Upper lobe of left lung (tissue), 6 donors: ENCODE results near the gene KMT2B. TPM values are rescaled to one million over a fixed set of nuclear protein-coding genes. Genes with fewer than 3 reads are reported as not detected.
"Not testable (repeated sequence)": the region's sequence is repeated elsewhere in the genome, so short reads cannot be mapped to it uniquely, and the experiment has no call there.

Experiments
- ATAC-seq, 2 donors: fragments of 200-7000 bp; cut with Tn5 transposase; one replicate each; pipeline ENCODE4 v1.9.1; 2022; ENCODE audit warnings: mild to moderate bottlenecking in 2 of 2, moderate library complexity in 2 of 2; ENCODE audit not compliant: low FRiP score in 2 of 2
- DNase-seq, 2 donors: peaks; one replicate each; pipeline ENCODE4 v3.0.0-alpha.2; 2019 to 2020
- H3K27ac ChIP-seq, 4 donors: fragments of 200-600 bp; sonication (generic); one replicate each; pipeline ENCODE4 v1.5.1; 2016 to 2019
- H3K27me3 ChIP-seq, 4 donors: fragments of 200-600 bp; sonication (generic); one replicate each; pipeline ENCODE4 v1.5.1; 2017 to 2019
- H3K36me3 ChIP-seq, 4 donors: fragments of 200-600 bp; sonication (generic); one replicate each; pipeline ENCODE4 v1.5.1; 2016 to 2019
- H3K4me1 ChIP-seq, 4 donors: fragments of 200-600 bp; sonication (generic); one replicate each; pipeline ENCODE4 v1.5.1; 2018 to 2019
- H3K4me3 ChIP-seq, 4 donors: fragments of 200-600 bp; sonication (generic); one replicate each; pipeline ENCODE4 v1.5.1; 2017 to 2019; ENCODE audit warnings: mild to moderate bottlenecking in 2 of 4, moderate library complexity in 1 of 4
- H3K9me3 ChIP-seq, 4 donors: fragments of 200-600 bp; sonication (generic); one replicate each; pipeline ENCODE4 v1.5.1; 2018 to 2019
- EP300 ChIP-seq, 4 donors: sonication (generic); formaldehyde crosslinking; IDR thresholded peaks; one replicate each; pipeline ENCODE4 v1.5.1; 2017; ENCODE audit warnings: antibody characterized with exemption in 4 of 4, control low read depth in 2 of 4
- POLR2A ChIP-seq, 4 donors: fragments of 450-650 bp; IDR thresholded peaks; one replicate each; pipeline ENCODE4 v1.5.1; 2016 to 2017; ENCODE audit warnings: antibody characterized with exemption in 4 of 4, mild to moderate bottlenecking in 2 of 4
- POLR2AphosphoS5 ChIP-seq, 2 donors: sonication (generic); formaldehyde crosslinking; IDR thresholded peaks; one replicate each; pipeline ENCODE4 v1.5.1; 2017; ENCODE audit warnings: antibody characterized with exemption in 2 of 2
- whole genome bisulfite sequencing, 2 donors: methylation state at CpG; one replicate each; pipeline ENCODE4 v1.1.5; 2017 to 2018; 5-methylcytosine and 5-hydroxymethylcytosine counted together
- total RNA-seq, 6 donors: library from RNA; depleted of rRNA in 4 of 6; stranded (reverse); fragments of >200 nt in 4 of 6; gene quantifications; one replicate each; pipeline versions ENCODE4 v1.1.0 to v1.2.1, GENCODE V29; 2016 to 2021
- TF ChIP-seq, protein P1 (sequence below), 6 experiments: fragments of 450-650 bp in 4 of 6; fragments of 200-600 bp in 2 of 6; sonication (generic) in 2 of 6; IDR thresholded peaks; one replicate each; pipeline ENCODE4 v1.5.1; 2016 to 2019; ENCODE audit warnings: antibody characterized with exemption in 6 of 6
- donor health status: DM: no; HTN: no; CAD: no; lungs with moderate emphysema.
- donor health status: DM: no; HTN: yes; CAD: no; lungs with severe emphysema.

Gene KMT2B
- total RNA-seq, 6 donors from 2014 or later, result 23.3 to 70.2 (median 37.3) TPM

DNA sequence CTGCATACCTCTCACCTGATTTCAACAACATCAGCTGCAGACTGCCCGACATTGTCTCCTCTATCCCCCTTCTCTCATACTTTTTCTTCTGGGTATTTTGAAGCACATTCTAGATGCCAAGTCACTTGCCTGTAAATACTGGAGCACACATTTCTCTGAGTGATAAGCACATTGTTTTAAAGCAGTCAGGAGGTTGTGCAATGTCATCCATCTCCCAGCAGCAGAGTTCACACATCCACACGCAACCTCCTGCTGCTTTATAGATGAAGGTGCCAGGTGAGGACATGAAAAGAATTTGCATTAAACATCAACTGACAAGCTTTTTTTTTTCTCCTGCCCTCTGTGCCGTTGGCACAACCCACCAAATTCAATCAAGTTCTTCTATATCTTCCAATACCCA lies 46.0 kb upstream of the KMT2B start:
- Histone ChIP-seq H3K36me3 (no peaks in the 10 kb centered on the region), H3K4me1 (peaks cover 6 to 9% (median 6%) of the 10 kb centered on the region in 4 donors), H3K9me3 (no peaks in the 10 kb centered on the region), H3K4me3 (no peak overlapping the region), H3K27me3 (peaks cover 0 to 11% (median 4%) of the 10 kb centered on the region in 4 donors), H3K27ac (no peak overlapping the region)
- TF ChIP-seq POLR2AphosphoS5 (IDR thresholded peaks at IDR 0.05) (no peak), POLR2A (IDR thresholded peaks at IDR 0.05) (no peak), EP300 (IDR thresholded peaks at IDR 0.05) (no peak)
- TF ChIP-seq, protein P1, sequence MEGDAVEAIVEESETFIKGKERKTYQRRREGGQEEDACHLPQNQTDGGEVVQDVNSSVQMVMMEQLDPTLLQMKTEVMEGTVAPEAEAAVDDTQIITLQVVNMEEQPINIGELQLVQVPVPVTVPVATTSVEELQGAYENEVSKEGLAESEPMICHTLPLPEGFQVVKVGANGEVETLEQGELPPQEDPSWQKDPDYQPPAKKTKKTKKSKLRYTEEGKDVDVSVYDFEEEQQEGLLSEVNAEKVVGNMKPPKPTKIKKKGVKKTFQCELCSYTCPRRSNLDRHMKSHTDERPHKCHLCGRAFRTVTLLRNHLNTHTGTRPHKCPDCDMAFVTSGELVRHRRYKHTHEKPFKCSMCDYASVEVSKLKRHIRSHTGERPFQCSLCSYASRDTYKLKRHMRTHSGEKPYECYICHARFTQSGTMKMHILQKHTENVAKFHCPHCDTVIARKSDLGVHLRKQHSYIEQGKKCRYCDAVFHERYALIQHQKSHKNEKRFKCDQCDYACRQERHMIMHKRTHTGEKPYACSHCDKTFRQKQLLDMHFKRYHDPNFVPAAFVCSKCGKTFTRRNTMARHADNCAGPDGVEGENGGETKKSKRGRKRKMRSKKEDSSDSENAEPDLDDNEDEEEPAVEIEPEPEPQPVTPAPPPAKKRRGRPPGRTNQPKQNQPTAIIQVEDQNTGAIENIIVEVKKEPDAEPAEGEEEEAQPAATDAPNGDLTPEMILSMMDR (IDR thresholded peaks at IDR 0.05), result no peak
- DNase-seq, result no peak
- no peak for ATAC-seq
- 37 to 44% methylated on average over 3 of the region's 3 CpGs for WGBS, 2 donors

DNA sequence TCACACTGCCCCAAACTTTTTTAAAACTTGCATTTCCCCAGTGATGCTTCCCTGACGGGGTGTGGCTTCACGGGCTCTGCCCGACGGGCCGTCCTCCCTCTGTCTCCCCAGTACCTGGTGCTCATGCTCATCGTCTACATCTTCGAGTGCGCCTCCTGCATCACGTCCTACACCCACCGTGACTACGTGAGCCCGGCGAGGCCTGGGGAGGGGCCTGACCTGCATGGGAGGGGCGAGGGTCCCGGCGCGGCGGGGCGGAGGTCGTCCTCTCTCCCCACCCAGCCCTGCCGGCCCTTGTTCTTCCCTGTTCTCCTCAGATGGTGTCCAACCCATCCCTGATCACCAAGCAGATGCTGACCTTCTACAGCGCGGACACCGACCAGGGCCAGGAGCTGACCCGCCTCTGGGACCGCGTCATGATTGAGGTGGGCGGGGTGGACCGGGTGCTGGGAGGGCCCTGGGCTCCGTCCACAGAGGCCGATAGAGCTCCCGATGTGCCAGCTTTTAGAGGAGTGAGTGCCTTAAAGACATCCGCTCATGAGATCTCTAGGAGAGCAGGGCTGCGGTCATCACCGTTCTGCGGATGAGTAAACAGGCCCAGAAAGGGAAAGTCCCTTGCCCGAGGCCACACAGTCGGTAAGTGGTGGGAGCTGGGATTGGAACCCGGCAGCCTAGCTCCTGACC lies 44.5 kb upstream of the KMT2B start:
- Histone ChIP-seq H3K27ac (no peak overlapping the region), H3K27me3 (peaks cover 0 to 11% (median 4%) of the 10 kb centered on the region in 4 donors), H3K36me3 (no peaks in the 10 kb centered on the region), H3K4me3 (peak overlapping the region in 3 of 4 donors; percentile 10 to 42 (median 41)), H3K4me1 (peaks cover 6 to 9% (median 6%) of the 10 kb centered on the region in 4 donors), H3K9me3 (no peaks in the 10 kb centered on the region)
- TF ChIP-seq EP300 (IDR thresholded peaks at IDR 0.05), result no peak
- TF ChIP-seq POLR2AphosphoS5 (IDR thresholded peaks at IDR 0.05), result no peak
- TF ChIP-seq, protein P1 (IDR thresholded peaks at IDR 0.05), result no peak
- no peak for TF ChIP-seq POLR2A (IDR thresholded peaks at IDR 0.05)
- ATAC-seq (peak; percentile 55 to 80), DNase-seq (peak; percentile 28 to 86)
- WGBS, 2 donors, result 5 to 6% methylated on average over 30 to 39 of the region's 39 CpGs

DNA sequence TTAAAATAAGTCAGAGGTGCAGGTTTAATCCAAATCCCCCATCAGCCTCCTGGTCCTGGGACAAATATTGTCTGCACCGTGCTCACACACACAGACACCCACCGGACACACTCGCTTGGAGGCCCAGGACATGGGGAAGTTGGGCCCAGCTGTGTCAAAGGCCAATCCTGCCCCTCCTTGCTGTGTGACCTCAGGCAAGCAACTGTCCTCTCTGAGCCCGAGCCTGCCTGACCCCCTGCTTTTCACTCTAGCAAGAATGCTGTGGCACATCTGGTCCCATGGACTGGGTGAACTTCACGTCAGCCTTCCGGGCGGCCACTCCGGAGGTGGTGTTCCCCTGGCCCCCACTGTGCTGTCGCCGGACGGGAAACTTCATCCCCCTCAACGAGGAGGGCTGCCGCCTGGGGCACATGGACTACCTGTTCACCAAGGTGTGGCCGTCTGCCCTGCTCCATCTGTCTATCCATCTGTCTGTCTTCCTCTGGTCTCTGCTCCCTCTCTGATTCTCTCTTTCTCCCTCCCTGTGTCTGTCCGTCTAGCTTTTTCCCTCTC lies 42.1 kb upstream of the KMT2B start:
- Histone ChIP-seq H3K27me3 (peaks cover 0 to 11% (median 4%) of the 10 kb centered on the region in 4 donors), H3K9me3 (no peaks in the 10 kb centered on the region), H3K4me1 (peaks cover 6 to 9% (median 6%) of the 10 kb centered on the region in 4 donors), H3K36me3 (no peaks in the 10 kb centered on the region), H3K4me3 (no peak overlapping the region), H3K27ac (no peak overlapping the region)
- DNase-seq (peak in 1 of 2 donors; percentile 48), ATAC-seq (no peak)
- TF ChIP-seq EP300 (IDR thresholded peaks at IDR 0.05) (no peak), POLR2A (IDR thresholded peaks at IDR 0.05) (no peak), POLR2AphosphoS5 (IDR thresholded peaks at IDR 0.05) (no peak)
- TF ChIP-seq, protein P1 (IDR thresholded peaks at IDR 0.05), result no peak
- 69 to 74% methylated on average over 11 to 15 of the region's 15 CpGs for WGBS, 2 donors

DNA sequence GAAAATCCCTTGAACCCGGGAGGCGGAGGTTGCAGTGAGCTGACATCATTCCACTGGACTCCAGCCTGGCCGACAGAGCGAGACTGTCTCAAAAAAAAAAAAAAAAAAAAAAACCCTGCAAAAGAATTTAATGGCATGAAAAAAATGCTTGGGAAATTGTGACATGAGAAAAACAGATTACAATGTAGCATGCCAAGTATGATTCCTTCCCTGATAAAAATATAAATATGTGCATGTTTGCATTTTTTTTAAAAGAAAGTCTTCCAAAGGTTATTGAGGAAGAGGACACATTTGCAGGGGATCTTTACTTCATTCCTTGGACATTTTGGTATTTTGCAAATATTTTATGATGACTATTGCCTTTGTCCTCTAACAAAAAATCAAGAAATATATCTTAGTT lies 28.0 kb upstream of the KMT2B start:
- no peaks in the 10 kb centered on the region for H3K36me3 ChIP-seq
- H3K9me3 ChIP-seq, result no peaks in the 10 kb centered on the region
- H3K27me3 ChIP-seq, result no peaks in the 10 kb centered on the region
- no peaks in the 10 kb centered on the region for H3K4me1 ChIP-seq
- no peak overlapping the region for H3K27ac ChIP-seq
- WGBS, 2 donors, result 64 to 73% methylated on average over 4 of the region's 4 CpGs
- no peak for TF ChIP-seq EP300 (IDR thresholded peaks at IDR 0.05)
- TF ChIP-seq, protein P1 (IDR thresholded peaks at IDR 0.05), result no peak
- no peak for TF ChIP-seq POLR2A (IDR thresholded peaks at IDR 0.05)
- no peak for TF ChIP-seq POLR2AphosphoS5 (IDR thresholded peaks at IDR 0.05)
- ATAC-seq, result no peak
- no peak overlapping the region for H3K4me3 ChIP-seq
- no peak for DNase-seq

DNA sequence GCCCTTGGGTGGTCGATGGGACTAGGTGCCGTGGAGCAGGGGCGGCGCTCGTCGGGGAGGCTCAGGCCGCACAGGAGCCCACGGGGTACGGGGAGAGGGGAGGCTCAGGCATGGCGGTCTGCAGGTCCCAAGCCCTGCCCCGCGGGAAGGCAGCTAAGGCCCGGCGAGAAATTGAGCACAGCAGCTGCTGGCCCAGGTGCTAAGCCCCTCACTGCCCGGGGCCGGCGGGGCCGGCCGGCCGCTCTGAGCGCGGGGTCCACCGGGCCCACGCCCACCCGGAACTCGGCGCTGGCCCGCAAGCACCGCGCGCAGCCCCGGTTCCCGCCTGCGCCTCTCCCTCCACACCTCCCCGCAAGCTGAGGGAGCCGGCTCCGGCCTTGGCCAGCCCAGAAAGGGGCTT lies 26.7 kb upstream of the KMT2B start:
- 97 to 98% methylated on average over 12 to 31 of the region's 37 CpGs for WGBS, 2 donors
- ATAC-seq, H3K36me3 ChIP-seq: not testable (repeated sequence)

More for the DNA sequence above, 26.7 kb upstream of the KMT2B start:
- not testable (repeated sequence) for H3K4me3 ChIP-seq, H3K27me3 ChIP-seq, H3K4me1 ChIP-seq, H3K9me3 ChIP-seq, H3K27ac ChIP-seq
- DNase-seq, result peak in 1 of 2 donors; percentile 78
